IPS-NIHi11 (cell line): ENCODE data around the gene INSR.
A peak's percentile ranks its signal among the peaks of the same experiment; 100 is the strongest.
"Not testable (repeated sequence)": the region's sequence is repeated elsewhere in the genome, so short reads cannot be mapped to it uniquely, and the experiment has no call there.

Experiments used
- DNase-seq: peaks from one replicate; pipeline ENCODE4 v3.0.0; 2012; ENCODE audit warnings: mixed read lengths, low spot score

INSR gene

DNA sequence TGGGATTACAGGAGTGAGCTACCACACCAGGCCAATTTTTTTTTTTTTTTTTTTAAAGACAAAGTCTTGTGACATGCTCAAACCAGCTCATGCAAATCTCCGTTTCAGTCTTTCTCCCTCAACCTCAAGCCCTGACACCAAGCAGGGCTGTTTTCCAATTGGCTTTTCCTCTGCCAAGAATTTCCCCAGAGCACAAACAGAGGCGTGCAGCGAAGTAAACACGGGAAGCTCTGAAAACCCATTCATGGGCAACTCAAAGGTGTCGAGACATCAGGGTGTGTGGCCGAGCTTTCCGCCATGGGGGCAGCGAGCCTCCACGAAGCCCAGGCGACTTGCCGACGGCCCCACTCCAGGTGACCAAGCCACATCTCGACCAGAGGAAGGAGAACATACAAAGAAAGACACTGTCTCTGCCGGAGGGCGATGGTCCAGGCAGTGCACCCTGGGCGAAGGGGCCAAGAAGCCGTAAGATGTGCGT, 70.0 kb downstream of the INSR start:
- DNase-seq: no peak

DNA sequence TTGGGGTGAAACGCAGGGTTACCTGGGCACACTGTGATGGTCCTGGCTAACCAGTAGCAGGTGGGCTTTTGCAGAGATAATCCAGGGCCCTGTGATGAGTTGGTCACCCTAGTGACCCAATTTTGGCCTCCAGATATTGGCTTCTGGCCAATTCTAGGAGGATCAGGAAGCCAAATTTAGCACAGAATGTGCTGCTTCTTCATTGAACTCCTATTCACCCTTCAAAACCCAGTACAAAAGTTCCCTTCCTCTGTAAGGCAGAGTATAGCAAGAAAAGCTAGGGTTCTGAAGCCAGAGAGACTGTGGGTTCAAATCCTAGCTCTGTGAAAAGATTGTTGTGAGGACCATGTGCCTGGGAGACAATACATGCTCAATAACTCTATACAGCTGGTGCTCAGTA, 70.8 kb downstream of the INSR start:
- DNase-seq: no peak

DNA sequence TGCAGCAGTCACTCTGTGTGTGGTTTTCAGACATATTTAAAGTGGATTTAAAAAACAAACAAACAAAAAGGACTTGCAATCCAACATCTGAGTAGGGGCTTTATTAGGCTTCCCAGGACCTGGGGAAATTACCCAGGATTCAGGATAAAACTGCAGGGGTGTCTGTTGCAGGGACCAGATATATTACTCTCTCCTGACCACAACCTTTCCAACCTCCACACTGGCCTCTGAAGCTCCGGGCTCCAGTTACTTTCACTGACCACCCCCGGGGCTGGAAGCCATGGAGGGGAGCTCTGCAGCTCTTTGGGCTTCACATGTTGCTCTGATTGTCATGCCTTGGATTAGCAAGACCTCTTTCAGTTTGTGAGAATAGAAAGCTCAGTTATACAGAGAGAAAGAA, 75.2 kb downstream of the INSR start:
- no peak for DNase-seq

DNA sequence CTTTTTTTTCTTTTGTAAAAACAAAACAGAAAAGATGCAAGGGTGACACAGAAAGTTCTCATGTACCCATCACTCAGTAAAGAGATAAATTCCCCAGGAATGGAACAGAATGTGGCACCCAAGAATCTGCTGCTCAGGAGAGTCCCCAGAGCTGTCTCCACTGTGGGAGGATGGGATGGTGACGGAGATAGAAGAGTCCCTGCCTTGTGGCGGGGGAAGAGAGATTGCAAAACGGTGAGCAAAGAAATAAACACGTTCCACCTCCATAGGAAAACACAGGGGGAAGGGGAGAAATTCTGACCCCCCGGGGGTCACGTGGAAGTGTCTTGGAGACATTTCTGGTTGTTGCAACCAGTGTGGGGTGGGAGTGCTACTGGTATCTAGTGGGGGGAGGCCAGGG, 76.4 kb downstream of the INSR start:
- DNase-seq: no peak

DNA sequence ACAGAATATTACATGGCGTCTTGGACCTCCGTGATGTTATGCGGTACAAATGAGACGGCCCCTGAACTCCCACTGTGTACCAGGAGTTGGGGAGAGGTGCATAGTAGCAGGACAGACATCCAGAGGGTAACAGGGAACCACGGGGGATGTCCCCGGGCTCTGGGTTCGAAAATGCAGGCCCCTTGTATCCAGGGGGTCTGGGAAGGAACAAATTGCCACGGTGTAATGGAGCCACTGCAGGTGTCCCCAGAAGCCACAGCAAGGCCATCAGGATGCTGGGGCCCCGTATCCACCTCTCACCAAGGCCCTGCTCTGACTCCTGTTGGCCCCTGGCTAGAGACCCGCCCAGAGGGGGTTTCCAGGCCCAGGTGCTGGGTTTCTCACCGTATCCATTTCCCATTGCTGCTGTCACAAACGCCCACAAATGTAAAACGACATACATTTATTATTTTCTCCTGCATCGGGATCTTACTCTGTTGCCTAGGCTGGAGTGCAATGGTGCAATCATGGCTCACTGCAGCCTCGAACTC, 77.8 kb downstream of the INSR start:
- no peak for DNase-seq

DNA sequence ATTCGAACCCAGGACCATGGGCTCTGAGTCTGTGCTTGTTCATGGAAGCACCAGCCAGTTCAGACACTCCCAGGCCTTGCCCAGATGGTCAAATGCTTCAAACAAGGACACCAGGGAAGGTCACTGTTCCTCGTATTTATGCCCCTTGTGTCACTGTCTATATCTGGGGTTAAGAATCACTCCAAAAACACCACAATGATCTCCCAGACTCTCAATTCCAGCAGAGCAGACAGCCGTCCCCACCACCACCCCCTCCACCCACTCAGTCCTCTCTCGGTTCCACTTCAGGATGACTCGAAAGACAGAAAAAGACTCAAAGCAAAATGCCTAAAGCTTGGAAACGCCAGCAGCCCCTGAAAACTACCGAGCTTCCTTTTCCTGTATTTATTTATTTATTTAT, 79.0 kb downstream of the INSR start:
- DNase-seq: no peak

DNA sequence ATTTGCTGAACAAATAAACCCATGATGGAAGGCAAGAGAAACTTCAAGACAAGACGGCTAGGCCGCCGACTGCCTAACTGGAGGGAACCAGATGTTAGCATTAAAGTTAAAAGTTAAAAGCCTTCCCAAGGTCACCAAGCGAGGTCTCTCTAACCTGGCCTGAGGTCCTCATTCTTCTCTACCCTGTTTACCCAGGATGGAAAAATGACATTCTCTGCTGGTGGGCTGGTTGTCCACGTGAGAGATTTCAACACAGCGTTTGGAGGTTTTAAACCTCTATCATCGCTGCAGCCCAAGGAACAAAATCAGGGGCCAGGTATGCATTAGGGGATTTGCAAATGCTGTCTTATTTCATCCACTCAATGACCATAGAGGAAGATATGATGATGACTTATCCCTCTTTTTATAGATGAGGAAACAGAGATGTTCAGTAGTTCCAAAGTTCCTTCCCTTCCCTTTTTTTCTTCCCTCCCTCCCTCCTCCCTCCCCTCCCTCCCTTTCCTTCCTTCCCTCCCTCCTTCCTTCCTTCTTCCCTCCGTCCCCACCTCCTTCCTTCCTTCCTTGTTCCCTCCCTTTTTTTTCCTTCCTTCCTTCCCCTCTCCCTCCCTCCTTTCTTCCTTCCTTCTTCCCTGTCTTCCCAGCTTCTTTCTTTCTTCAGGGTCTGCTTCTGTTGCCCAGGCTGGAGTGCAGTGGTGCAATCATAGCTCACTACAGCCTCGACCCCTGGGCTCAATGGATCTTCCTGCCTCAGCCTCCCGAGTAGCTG, 79.7 kb downstream of the INSR start:
- no peak for DNase-seq

DNA sequence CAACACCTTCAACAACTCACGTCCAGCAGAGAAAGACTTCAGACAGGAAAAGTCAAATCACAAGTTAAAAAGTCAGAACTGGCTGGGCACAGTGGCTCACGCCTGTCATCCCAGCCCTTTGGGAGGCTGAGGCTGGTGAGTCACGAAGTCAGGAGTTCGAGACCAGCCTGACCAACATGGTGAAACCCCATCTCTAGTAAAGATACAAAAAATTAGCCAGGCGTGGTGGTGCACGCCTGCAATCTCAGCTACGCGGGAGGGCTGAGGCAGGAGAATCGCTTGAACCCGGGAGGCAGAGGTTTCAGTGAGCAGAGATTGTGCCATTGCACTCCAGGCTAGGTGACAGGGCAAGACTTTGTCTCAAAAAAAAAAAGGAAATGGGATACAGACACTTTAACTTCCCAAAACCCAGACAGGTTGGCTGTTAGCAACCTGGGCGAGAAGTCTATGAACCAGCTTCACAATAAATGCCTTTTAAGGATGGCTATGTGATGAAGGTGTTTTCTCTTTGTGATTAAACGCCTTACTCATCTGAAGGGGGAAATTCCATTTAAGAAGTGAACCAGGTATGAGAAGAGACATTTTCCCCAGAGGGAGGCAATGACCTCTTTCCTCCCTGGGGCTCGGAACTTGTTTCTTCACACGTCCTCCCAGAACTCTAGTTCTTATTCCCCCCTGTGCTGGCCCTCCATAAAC, 80.4 kb downstream of the INSR start:
- DNase-seq: no peak

DNA sequence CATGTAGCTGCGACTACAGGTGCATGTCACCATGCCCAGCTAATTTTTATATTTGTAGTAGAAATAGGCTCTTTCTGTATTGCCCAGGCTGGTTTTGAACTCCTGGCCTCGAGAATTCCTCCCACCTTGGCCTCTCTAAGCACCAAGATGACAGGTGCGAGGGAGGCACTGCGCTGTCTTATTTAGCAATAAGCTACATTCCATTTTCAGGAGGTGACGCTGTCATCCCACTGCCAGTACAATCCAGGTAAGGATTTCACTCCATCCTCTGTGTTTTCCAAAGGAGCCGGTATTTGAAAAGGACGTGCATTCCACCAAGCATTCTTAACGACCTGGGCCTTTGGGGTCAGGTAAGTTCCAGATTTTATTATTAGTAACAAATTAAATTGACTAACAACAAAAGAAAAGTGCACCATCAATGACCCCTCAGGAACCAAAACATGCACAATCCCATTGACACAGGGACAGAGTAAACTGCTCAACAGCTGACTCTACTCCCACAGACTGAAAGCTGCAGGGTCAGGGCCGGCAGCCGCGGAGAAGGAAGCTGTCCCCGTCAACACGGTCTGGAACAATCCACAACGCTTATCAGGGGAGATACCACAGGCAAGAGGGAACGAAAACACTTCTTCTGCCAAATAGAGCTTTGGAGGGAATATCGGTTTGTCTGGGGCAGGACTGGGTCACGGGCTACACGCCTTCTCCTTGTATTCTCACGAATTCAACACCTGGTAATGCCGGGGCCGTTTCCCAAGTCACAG, 82.8 kb downstream of the INSR start:
- no peak for DNase-seq

DNA sequence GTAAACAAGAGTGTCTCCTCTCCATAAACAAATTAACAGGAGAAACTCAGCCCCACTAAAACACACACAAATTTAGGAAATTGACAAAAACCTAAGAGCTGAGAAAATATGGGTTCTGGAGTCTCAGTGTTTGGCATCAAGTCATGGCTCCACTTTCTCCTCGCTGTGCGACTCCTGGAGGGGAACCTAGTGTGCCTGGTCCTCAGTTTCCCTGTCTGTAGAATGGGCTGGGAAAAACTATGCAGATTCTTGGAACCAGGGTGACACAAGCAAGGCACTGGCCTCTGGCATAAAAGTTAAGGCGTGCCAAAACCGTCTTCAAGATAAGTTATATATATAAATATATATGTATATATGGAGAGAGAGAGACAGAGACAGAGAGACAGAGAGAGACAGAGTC, 83.9 kb downstream of the INSR start:
- no peak for DNase-seq

DNA sequence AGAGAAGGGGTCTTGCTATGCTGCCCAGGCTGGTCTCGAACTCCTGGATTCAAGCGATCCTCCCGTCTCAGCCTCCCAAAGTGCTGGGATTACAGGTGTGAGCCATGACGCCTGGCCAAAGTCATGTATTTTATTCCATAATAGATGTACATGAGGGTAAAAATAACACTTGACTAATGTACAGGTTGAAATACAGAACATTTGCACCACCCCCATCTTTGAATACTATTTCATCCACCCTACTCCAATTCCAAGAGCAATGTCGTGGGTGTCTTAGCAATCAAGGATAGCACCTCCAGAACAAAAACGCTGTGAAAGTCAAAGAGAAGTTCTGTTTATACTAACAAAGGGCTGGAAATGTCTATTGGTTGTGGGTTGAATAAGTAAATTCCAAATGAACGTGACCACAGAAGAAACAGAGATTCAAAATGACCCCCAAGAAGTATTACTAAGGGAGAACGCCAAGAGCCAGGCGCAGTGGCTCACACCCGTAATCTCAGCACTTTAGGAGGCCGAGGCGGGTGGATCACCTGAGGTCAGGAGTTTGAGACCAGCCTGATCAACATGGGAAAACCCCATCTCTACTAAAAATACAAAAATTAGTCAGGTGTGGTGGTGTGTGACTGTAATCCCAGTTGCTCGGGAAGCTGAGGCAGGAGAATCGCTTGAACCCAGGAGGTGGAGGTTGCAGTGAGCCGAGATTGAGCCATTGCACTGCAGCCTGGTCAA, 84.5 kb downstream of the INSR start:
- DNase-seq: not testable (repeated sequence)

DNA sequence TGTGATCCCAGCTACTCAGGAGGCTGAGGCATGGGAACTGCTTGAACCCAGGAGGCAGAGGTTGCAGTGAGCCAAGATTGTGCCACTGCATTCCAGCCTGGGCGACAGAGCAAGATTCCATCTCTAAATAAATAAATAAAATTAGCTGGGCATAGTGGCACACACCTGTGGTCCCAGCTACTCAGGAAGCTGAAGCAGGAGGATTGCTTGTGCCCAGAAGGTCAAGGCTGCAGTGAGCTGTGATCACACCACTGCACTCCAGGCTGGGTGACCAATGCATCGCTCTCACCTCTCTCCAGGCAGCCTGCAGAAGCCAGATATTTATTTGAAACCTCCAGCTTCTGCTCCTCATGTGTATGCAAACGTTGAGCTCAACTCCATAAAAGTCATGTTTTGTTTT, 85.2 kb downstream of the INSR start:
- DNase-seq: not testable (repeated sequence)

DNA sequence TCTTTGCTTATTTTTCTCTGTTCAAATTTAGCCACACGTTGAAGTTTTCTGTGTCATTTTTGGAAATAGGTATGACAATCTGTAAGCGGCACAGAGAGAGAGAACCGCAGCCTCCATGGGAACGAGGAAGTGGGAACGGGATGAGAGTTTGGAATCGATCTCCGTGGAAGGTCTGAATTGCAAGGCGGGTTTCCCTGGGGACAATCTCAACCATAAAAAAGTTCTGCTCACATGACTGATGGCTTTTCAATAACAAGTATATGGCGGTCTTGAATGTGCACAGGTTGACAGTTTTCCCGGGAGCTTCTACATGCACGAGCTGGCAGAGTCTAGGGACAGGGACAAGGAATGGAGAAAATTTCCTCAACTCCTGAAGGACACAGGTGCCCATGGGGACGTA, 90.9 kb downstream of the INSR start:
- DNase-seq: no peak

DNA sequence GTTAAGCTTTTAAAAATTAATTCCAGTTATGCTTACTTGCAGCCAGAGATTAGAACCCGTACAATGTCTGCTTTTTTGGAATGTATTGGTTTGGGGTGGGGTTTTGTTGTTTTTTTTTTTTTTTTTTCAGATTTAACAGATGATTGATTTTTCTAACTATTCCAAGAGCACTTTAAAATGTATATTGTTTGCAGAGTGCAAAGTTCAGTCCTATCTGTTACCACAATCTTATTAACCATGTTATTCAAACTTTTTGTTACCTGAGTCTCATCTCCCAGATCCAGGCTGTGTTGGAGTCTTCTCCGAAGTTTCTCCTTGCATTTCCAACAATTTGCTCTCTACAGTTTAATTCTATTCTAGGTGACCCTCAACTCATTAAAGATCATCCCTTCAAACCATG, 91.3 kb downstream of the INSR start:
- DNase-seq: no peak

DNA sequence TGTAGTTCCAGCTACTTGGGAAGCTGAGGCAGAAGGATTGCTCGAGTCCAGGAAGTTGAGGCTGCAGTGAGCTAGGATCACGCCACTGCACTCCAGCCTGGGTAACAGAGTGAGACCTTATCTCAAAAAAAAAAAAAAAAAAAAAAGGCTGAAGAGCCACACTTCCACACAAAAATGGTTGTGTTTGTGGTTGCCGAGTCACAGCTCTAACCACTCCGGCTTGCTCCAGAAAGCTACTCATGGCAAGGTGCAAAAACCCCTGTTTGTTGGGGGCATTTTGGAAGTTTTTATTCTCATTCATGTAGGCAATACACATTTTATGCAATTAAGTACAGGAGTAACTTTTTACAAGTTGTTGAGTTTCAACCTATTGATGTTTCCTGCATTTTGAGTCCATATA, 93.5 kb downstream of the INSR start:
- no peak for DNase-seq

DNA sequence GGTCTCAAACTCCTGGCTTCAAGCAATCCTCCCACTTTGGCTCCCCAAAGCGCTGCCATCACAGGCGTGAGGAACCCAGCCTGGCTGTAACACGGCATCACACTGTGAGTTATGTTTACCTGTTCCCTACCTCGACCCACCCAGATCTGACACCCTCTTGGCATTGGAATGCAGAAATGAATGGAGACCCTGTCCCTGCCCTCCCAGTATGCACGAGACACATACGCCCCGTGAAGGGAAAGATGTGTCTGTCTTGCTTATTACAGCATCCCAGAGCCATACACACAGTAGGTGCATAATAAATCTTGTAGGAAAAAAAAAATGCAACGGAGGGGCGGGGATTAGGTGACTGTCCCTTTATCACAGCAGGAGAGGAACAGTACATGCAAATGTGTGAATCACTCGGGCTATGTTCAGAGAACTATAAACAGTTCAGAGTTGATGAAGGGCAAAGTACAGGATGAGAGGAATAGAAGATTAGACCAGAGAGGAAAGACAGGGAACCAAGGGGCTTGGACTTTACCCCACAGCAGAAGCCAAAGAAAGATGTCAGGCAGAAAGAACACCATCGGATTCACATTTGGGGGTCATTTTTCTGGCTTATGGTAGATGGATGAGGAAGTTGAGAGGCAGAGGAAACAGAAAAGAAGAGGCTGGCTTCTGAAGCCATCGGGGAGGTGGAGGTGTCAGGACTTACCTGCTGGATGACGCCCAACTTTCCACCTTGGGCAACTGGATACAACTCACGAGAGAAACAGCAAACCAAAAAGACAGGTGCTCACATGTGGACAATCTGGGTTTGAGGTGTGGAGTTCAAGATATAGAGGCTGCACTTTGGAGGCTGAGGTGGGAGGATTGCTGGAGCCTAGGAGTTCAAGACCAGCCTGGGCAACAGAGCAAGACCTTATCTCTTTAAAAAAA, 94.3 kb downstream of the INSR start:
- no peak for DNase-seq

DNA sequence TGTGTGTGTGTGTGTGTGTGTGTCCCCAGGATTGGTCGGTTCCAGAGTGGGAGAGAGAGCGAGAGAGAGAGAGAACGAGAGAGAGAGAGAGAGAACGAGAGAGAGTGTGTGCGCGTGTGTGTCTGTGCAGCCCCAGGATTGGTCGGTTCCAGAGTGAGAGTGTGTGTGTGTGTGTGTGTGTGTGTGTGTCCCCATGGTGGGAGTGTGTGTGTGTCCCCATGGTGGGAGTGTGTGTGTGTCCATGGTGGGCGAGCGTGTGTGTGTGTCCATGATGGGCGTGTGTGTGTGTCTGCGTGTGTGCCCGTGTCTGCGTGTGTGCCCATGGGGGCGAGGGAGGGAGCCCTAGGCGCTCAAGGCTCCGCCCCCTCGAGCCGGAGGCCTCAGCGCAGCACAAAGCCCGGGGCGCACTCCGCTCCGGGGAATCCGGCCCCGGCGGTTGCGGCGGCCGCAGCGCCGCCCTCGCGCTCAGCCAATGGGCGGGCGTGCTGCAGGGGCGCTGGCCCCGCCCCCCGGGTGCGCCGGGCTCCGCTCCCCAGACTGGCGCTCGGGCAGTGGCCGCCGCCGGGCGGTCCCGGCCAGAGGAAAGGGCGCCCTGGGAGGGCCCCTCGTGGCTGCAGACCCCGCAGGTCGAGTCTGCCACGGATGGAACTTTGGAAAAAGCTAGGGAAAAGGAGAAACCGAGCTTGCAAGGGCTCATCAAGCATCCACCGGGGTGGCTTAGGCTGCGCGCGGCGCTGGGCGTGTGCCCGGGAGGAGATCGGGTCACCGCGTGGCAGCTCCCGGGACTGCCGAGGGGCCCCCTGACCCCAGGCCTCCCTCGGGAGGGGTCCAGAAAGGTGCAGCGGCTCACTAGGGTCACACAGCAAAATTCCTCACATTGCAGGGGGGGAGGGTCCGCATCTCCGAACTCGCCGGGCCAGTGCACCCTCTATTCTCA, 96.2 kb downstream of the INSR start:
- peak; percentile 97 for DNase-seq

DNA sequence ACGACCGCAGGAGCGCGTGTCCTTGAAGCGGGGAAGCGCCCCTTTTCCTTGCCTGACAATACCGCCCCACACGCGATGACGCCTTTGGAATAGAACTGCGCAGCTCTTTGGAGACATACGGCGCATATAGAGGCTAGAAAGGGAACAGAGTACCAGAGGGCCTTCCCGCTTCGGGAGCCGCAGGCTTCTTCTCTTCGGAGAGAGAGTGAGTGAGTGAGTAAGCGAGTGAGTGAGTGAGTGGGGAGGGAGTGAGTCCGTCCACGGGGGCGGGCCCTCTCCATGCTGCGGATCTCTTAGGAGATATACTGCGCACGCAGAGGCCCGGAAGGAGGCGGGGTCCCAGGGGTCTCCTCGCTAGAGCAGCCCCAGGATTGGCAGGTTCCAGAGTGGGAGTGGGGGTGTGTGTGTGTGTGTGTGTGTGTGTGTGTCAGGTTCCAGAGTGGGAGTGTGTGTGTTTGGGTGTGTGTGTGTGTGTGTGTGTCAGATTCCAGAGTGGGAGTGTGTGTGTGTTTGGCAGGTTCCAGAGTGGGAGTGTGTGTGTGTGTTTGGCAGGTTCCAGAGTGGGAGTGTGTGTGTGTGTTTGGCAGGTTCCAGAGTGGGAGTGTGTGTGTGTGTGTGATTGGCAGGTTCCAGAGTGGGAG, 97.0 kb downstream of the INSR start:
- peak; percentile 87 for DNase-seq

DNA sequence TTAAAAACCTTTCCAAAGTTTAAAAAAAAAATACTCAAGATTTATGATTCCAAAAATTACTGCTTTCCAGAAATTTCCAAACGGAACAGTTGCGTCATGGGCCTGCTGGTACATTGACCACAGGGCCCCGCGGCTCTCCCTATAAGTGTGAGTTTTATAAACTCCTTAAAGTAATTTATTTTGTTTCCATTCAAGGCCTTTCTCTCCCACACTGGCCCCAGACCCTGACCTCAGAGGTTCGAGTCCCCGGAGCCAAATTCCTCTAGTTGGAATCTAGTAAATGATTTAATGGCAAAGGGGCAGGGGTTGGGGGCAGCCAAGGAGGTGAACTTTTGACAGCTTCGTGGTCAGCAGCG, 97.5 kb downstream of the INSR start:
- DNase-seq: no peak
